Measurements from ENCODE around the gene DAZAP1.

Gene DAZAP1

GRCh38 chr19:1461862-1462261 is 54.5 kb downstream of the DAZAP1 start:
- DNase-seq, result no peak

- no peak for DNase-seq
Observed at GRCh38 chr19:1465191-1466016, 58.0 kb downstream of the DAZAP1 start.

GRCh38 chr19:1466018-1466460 is 58.7 kb downstream of the DAZAP1 start:
- no peak for DNase-seq

GRCh38 chr19:1466461-1467214 is 59.3 kb downstream of the DAZAP1 start:
- DNase-seq, result peak; percentile 31

GRCh38 chr19:1467215-1467489 is 59.8 kb downstream of the DAZAP1 start:
- no peak for DNase-seq

GRCh38 chr19:1467490-1468273 is 60.3 kb downstream of the DAZAP1 start:
- DNase-seq, result peak; percentile 31

- peak; percentile 31 for DNase-seq
Observed at GRCh38 chr19:1468274-1468820, 61.0 kb downstream of the DAZAP1 start.

GRCh38 chr19:1468821-1469254 is 61.5 kb downstream of the DAZAP1 start:
- DNase-seq, result peak; percentile 49

GRCh38 chr19:1469255-1470054 is 62.1 kb downstream of the DAZAP1 start:
- DNase-seq, result peak; percentile 42

GRCh38 chr19:1470055-1470304 is 62.6 kb downstream of the DAZAP1 start:
- peak; percentile 37 for DNase-seq

- peak; percentile 68 for DNase-seq
Observed at GRCh38 chr19:1470305-1471009, 63.1 kb downstream of the DAZAP1 start.

GRCh38 chr19:1471010-1471514 is 63.7 kb downstream of the DAZAP1 start:
- DNase-seq, result no peak

- no peak for DNase-seq
Observed at GRCh38 chr19:1471515-1472160, 64.3 kb downstream of the DAZAP1 start.

- no peak for DNase-seq
Observed at GRCh38 chr19:1472231-1473084, 65.1 kb downstream of the DAZAP1 start.

- DNase-seq, result no peak
Observed at GRCh38 chr19:1473085-1473851, 65.9 kb downstream of the DAZAP1 start.

- no peak for DNase-seq
Observed at GRCh38 chr19:1474011-1474764, 66.8 kb downstream of the DAZAP1 start.

- DNase-seq, result no peak
Observed at GRCh38 chr19:1474765-1475351, 67.5 kb downstream of the DAZAP1 start.

GRCh38 chr19:1475751-1476437 is 68.5 kb downstream of the DAZAP1 start:
- DNase-seq, result no peak

All from activated CD4-positive, CD25-positive, alpha-beta regulatory T cell treated with anti-CD3 and anti-CD28 coated beads, Interleukin-2, amount 50 U/mL, for 72 hours (primary cell).